GM21529 (cell line): ENCODE data around the gene IFNGR2.
"Not testable (repeated sequence)": the region's sequence is repeated elsewhere in the genome, so short reads cannot be mapped to it uniquely, and the experiment has no call there.

Experiments
- ATAC-seq: cut with Tn5 transposase; IDR thresholded peaks from one replicate; pipeline ENCODE4 v1.9.1; 2021; ENCODE audit not compliant: unreplicated experiment

IFNGR2 gene, protein sequence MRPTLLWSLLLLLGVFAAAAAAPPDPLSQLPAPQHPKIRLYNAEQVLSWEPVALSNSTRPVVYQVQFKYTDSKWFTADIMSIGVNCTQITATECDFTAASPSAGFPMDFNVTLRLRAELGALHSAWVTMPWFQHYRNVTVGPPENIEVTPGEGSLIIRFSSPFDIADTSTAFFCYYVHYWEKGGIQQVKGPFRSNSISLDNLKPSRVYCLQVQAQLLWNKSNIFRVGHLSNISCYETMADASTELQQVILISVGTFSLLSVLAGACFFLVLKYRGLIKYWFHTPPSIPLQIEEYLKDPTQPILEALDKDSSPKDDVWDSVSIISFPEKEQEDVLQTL

DNA sequence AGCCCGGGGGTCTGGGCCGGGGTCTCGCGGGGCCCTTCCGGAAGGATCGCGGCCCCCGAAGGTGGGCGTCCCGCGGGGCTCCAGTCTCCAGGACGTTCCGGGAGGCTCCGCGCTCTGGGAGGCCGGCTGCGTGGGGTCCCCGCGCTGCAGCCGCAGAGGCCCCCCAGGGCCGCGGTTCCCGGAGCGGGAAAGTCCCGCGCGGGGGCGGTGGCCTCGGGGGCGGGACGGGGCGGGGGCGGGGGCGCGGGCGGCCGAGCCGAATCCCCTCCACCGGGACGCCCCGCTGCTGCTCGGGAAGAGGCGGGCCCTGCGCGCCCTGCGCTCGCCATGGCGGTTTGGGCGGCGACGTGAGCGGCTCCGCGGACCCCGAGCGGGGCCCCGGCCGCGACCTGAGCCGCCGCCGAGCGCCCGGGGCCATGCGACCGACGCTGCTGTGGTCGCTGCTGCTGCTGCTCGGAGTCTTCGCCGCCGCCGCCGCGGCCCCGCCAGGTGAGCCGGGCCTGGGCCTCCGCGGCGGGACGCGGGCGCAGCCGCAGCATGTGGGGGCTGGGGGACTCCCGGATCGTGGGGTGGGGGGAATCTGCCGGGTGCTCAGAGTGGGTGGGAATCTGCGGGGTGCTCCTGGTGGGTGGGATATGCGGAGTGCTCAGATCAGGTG lies at the start of gene IFNGR2:
Gene IFNGR2, plus strand, starts transcription at position 286 of the 658 bp plus-strand sequence. Its CDS starts 131 bp downstream, at position 417.
- no peak for ATAC-seq

- no peak for ATAC-seq
These were observed 47.9 kb upstream of the IFNGR2 start for GRCh38 chr21:33355355-33355754.

DNA sequence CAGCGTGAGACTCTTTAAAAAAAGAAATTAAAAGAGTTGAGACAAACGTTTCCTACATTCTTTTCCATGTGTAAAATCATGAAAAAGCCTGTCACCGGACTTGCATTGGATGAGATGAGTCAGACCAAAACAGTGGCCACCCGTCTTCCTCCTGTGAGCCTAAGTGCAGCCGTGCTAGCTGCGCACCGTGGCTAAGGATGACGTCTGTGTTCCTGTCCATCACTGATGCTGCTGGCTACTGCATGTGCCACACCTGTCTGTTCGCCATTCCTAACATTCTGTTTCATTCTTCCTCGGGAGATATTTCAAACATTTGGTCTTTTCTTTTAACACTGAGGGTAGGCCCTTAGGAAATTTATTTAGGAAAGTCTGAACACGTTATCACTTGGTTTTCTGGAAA lies 47.2 kb upstream of the IFNGR2 start:
- ATAC-seq = no peak

DNA sequence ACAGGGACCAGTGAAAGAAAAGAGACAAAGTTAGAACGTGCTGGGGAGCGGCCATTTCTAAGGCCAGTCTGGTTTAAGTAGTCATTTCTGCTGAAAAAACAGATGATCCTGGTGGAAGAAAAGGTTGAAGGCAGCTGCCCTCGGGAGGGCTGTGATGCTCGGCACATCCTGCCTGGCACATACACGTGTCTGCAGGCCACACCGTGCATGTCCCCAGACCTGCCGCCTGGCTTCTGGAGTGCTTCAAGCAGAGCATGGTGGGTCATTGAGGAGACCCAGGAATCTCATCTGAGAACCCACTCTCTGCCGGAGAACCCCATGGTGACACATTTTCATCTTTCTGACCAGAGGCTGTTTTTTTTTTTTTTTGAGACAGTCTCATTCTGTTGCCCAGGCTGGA lies 46.0 kb upstream of the IFNGR2 start:
- ATAC-seq = no peak

DNA sequence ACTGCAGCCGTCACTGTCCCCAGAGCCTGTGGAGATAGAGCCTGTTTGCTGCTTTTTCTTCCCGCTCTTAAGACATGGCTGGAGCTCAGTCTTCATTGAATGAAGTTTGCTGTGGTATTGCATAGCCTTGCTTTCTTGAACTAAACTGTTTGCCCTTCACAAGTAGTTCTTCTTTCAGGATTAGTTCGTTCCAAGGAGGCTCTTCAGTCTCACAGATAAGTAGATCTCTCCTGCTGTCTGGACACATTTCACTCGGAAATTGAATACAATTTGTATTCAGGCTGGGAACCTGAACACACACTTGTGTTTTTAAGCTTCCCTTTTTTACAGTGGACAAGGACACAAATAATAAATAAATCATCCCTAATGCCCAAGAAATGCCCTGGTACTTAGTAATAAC lies 43.8 kb upstream of the IFNGR2 start:
- ATAC-seq = no peak

DNA sequence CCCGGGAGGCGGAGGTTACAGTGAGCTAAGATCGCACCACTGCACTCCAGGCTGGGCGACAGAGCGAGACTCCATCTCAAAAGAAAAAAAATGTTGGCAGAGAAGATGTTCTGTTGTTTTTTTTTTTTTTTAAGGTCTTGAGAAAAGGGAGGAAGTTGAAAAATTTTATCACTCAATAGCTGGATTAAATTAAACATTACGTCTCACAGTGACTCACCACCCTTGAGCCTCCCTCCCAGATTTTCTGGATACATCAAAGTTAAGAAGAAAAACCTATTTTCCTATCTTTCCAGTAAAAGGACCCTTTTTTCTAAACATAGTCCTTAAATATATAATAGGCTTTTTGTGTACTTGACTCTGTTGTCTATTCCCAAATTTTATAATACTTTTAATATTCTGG lies 42.9 kb upstream of the IFNGR2 start:
- no peak for ATAC-seq

DNA sequence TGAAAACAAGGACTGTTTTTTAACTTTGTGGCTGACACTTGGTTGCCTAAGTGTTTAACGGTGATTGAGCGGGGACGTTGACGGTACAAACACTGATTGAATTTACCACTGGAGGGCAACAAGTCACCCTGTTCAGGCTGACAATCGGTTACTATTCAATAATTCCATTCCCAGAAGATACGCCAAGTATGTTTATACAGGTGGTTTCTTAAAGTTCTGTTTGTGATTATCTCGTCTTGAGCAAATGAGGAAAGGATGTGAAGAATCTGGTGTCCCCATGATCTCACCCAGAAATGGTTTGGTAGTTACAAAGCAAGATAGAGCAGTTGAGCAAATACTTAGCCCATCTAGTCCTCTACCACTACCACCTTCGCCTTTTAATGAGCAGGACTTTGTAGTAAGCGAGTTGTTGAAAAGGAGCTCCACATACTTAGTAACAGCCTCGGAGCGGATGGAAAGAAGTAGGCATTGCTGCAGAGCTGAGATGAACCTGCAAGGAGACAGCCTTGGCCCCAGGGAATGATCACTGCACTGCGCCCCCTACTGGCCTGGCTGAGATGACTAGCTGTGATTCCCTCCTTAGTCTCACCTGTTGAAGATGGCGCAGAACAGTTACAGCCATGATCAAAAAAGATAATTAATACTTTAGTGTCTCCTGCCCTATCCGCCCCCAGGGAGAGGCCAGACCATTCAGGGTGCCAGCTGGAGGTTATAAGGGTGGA lies 42.2 kb upstream of the IFNGR2 start:
- ATAC-seq = peak; percentile 81

GRCh38 chr21:33362044-33362555 lies 41.1 kb upstream of the IFNGR2 start:
- peak; percentile 26 for ATAC-seq

DNA sequence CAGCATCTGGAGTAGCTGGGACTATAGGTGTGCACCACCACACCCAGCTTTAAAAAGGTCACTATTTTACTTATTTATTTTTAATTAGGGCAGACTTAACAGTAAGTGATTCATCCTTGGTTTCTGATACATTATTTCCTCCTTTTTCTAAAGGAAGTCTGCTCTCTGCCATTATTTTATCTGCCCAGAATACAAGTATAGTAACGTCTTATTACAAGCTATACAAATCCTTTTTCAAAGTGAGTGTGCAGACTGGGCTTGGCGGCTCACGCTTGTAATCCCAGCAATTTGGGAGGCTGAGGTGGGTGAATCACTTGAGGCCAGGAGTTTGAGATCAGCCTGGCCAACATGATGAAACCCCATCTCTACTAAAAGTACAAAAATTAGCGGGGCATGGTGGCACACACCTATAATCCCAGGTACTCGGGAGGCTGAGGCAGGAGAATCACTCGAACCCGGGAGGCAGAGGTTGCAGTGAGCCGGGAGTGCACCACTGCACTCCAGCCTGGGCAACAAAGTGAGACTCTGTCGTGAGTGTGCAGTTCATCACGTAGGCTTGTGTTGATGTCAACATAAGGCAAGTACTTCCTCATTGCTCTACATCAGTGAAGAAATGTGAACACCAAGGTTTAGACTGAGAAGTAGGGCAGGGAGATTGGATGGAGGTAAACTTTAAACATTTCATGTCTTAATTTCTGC lies 39.2 kb upstream of the IFNGR2 start:
- not testable (repeated sequence) for ATAC-seq

GRCh38 chr21:33364830-33365229 lies 38.4 kb upstream of the IFNGR2 start:
- ATAC-seq = no peak

GRCh38 chr21:33367309-33367973 lies 35.8 kb upstream of the IFNGR2 start:
- no peak for ATAC-seq

- no peak for ATAC-seq
These were observed 35.1 kb upstream of the IFNGR2 start for GRCh38 chr21:33368124-33368523.

DNA sequence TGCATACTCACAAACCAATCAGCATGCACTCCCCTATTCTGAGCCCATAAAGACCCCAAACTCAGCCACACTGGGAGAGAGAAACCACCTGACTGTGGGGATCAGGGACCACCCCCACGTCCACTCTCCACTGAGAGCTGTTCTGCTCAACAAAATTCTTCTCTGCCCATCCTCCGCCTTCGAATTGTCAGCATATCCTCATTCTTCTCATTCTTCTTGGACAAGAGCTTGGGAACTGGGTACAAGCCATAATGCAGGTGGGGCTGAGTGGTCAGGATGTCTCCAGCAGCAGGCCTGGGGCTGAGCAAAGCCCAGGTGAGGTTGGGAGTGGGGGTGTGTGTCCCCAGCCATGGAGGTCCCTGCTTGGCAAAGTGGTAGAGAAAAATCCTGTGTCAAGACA lies 34.6 kb upstream of the IFNGR2 start:
- no peak for ATAC-seq

GRCh38 chr21:33369586-33369985 lies 33.6 kb upstream of the IFNGR2 start:
- no peak for ATAC-seq

DNA sequence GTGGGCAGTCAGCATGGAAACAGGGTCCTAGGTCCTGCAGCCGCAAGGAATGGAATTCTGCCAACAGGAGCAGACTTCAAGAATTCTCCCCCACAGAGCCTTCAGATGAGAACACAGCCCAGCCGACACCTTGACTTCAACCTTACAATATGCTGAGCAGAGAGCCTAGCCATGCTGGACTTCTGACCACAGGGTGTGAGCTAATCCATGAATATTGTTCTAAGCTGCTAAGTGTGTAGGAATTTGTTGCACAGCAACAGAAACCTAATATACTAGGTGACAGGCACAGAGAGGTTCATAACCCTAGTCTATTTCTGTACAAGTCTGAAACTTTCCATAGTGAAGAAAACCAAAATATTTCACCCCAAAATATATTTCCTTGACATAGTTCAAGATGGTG lies 32.9 kb upstream of the IFNGR2 start:
- ATAC-seq = no peak

GRCh38 chr21:33371366-33371765 lies 31.8 kb upstream of the IFNGR2 start:
- no peak for ATAC-seq

- no peak for ATAC-seq
These were observed 30.6 kb upstream of the IFNGR2 start for GRCh38 chr21:33372582-33372981.

- no peak for ATAC-seq
These were observed 29.8 kb upstream of the IFNGR2 start for GRCh38 chr21:33373451-33373850.

- no peak for ATAC-seq
These were observed 29.1 kb upstream of the IFNGR2 start for GRCh38 chr21:33374080-33374449.

GRCh38 chr21:33374450-33375096 lies 28.6 kb upstream of the IFNGR2 start:
- ATAC-seq = peak; percentile 57
